GM06990 (cell line): Measurements from ENCODE around the gene SLC41A1.

ENCODE experiments used
- DNase-seq: peaks from one replicate; pipeline ENCODE4 v3.0.0-alpha.2; 2011; ENCODE audit not compliant: insufficient read length; ENCODE audit errors: extremely low read depth
- H3K27me3 ChIP-seq: replicated peaks from 2 replicates; pipeline ENCODE4 v1.6.0; 2011; ENCODE audit warnings: low read length; ENCODE audit not compliant: control insufficient read depth, insufficient read depth
- H3K36me3 ChIP-seq: 2 replicates; pipeline ENCODE4 v1.5.1; 2011; ENCODE audit warnings: low read length; ENCODE audit not compliant: control insufficient read depth, insufficient read depth
- H3K4me3 ChIP-seq: replicated peaks from 2 replicates; pipeline ENCODE4 v1.5.1; 2011; ENCODE audit warnings: low read depth, mild to moderate bottlenecking, control low read depth, low read length
- TF ChIP-seq, protein P1 (sequence below): IDR thresholded peaks from 2 replicates; pipeline ENCODE4 v1.5.1; 2011; ENCODE audit warnings: low read length, control low read depth, mild to moderate bottlenecking, inconsistent platforms; ENCODE audit not compliant: insufficient read depth, poor library complexity, severe bottlenecking

SLC41A1 gene

DNA sequence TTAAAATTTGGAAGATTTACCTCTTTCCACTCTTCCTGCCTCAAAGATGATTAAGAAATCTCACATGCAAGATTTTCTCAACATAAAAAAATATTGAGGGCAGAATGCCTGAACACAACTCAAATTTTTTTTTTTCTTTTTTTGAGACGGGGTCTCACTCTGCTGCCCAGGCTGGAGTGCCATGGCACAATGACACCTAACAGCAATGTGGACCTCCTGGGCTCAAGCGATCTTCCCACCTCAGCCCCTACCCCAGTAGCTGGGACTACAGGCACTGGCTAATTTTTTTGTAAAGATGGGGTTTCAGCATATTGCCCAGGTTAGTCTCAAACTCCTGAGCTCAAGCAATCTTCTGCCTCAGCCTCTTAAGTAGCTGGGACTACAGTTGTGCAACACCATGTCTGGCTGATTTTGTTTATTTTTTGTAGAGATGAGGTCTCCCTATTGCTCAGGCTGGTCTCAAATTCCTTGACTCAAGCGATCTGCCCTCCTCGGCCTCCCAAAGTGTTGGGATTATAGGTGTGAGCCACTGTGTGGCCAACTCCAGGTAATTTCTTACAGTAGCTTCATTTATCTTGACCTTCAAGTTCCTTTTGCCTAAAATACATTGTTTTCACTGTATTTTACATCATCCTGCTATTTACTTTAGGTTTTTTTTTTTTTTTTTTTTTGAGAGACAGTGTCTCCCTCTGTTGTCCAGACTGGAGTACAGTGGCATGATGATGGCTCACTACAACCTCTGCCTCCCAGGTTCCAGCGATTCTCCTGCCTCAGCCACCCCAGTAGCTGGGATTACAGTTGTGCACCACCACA is 73.4 kb downstream of the SLC41A1 start:
- H3K36me3 ChIP-seq, result no peaks in the 10 kb centered on the region; the same call in 1 of the 2 replicates
- no peaks in the 10 kb centered on the region for H3K27me3 ChIP-seq
- no peak for DNase-seq
- no peak overlapping the region for H3K4me3 ChIP-seq
- TF ChIP-seq, protein P1, sequence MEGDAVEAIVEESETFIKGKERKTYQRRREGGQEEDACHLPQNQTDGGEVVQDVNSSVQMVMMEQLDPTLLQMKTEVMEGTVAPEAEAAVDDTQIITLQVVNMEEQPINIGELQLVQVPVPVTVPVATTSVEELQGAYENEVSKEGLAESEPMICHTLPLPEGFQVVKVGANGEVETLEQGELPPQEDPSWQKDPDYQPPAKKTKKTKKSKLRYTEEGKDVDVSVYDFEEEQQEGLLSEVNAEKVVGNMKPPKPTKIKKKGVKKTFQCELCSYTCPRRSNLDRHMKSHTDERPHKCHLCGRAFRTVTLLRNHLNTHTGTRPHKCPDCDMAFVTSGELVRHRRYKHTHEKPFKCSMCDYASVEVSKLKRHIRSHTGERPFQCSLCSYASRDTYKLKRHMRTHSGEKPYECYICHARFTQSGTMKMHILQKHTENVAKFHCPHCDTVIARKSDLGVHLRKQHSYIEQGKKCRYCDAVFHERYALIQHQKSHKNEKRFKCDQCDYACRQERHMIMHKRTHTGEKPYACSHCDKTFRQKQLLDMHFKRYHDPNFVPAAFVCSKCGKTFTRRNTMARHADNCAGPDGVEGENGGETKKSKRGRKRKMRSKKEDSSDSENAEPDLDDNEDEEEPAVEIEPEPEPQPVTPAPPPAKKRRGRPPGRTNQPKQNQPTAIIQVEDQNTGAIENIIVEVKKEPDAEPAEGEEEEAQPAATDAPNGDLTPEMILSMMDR, result no peak
